ENCODE data around the gene UBALD2.
"Not testable (repeated sequence)": the region's sequence is repeated elsewhere in the genome, so short reads cannot be mapped to it uniquely, and the experiment has no call there.

The UBALD2 gene

DNA sequence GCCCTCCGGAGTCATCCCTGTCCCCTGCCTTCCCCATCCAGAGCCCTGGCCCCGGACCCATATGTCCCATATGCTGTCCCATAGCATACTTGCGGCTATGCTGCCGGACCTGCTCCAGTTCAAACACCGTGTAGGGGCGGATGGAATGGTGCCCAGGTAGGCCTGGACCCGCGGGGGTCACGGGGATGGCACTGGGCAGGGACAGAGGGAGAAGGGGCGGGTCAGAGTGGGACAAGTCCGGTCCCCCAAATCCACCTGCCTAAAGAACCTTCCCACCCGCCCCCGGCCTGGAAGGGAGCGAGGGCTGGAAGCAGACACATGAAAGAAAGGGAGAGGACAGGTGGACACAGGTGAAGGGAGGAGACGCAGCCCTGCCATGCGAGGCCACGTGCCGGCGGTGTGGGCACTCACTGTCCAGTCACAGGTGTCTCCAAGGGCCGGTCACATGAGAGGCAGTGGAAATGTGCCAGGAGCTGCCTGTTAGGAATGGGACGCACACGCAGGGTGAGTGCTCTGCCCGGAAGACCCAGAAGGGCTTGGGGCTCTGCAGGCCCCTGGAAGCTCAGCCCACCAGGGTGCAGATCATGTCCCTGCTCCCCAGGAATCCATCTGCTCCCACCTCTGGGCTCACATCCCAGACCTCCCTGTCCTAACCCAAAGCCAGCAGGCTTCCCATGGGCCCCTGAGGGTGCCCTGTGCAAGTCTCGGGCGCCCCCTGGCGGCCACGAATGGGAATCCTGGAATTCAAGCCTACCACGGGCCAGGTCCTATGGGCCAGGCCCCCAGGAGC is 14.0 kb downstream of the UBALD2 start:
- DNase-seq: peak; percentile 66

DNA sequence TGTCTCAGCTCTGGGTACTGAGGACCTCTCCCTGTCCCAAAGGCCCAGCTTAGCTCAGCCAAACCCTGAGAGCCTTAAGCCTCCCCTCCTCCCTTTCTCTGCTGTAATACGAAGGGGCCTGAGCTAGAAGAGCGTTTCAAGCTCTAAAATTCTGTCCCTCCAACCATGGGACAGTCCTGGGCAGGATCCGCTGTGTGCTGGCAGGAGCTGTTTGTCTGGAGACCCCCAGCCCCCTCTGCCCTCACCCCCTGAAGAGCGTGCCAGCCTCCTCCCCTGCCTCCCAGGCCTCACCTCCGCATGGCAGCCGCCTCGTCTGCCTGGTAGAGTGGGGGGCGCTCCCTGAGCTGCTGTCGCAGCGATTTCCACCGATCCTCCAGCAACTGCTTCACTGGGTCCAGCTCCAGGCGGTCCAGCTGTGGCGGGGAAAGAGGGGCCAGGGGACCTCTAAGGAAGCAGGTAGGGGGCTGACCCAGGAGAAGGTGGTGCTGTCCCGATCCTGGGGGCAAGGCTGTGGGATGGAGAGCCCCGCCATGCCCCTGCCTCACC is 14.7 kb downstream of the UBALD2 start:
- DNase-seq: no peak

DNA sequence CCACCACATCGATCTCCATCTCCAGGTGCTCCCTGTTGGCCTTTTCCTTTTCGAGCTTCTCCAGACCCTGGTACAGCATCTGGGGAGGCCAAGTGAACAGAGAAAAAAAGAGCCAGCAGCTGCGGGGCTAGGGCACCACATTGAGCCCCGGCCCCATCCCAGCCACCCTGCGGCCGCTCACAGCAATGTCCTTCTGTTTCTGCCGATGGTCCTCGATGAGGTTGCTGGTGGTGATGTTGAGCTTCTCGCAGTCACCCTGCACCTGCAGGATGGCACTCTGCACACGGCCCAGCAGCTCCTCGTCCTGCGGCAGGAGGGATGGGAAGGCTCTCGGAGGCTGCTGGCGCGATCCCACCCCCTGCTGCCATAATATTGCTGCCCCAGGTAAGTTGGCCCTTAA is 15.5 kb downstream of the UBALD2 start:
- no peak for DNase-seq

DNA sequence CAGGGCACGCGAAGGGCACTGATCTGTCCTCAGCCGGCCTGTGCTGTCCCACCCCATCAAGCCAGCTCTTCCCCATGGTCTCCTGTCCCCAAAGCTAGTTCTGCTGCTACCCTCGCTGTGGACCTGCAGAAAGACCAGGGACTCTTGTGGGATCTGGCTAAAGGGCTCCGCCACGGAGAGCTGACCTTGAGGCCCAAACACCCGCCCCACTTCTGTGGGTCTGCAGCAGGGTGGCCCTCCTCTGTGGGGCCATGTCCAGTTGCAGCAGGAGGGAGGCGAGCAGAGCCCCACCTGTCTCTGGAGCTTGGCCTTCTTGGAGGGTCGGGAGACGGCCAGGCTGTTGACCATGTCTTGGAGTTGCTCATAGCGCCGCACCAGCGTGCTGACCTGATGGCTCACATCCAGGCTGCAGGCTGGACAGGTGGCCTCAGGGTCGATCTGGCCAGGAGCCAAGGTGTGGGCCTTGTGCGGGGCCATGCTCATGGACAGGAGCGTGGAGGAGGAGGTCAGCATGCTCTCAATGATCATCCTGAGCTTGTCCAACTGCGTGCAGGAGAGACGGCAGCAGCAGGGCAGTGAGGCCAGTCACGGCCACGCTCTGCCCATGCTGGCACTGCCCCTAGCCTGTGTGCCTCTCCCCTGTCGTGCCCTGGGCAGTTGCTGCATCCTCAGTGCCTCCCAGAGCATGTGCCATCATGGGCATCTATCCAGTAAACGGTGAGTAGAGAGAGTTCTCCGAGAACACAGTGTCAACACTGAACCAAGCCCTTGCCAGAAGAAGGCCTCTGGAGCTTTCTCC is 16.6 kb downstream of the UBALD2 start:
- DNase-seq: no peak

GRCh38 chr17:76292567-76292966 is 27.4 kb downstream of the UBALD2 start:
- no peak for DNase-seq

DNA sequence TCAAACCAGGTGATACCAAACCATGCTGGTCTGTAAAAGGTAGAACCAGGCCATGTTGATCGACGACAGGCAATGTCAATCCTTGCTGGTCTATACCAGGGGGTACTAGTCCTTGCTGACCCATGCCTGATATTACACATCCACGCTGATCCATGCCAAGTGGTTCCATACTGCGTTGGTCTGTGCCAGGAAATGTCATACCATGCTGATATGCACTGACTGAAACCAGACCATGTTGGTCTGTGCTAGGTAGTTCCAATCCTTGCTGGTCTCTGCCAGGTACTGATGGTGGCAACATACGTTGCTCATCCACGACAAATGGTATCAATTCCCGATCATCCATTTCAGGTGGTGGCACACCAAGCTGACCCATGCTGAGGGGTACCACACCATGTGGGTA is 28.0 kb downstream of the UBALD2 start:
- no peak for DNase-seq

DNA sequence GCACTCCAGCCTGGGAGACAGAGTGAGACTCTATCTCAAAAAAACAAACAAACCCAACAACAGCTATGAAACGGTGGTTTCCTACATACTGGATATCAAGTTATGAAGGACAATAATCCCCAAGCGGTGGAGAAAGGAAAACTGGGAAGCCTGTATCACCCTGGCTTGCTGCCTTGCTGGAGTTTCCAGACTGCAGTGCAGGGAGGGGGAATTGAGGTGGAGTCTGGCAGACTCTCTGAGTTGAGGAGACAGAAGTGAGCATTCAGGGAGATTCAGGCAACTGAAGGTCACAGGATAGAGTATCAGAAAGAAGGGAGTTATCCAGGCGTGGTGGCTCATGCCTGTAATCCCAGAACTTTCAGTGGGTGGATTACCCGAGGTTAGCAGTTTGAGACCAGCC is 31.0 kb downstream of the UBALD2 start:
- DNase-seq: no peak

DNA sequence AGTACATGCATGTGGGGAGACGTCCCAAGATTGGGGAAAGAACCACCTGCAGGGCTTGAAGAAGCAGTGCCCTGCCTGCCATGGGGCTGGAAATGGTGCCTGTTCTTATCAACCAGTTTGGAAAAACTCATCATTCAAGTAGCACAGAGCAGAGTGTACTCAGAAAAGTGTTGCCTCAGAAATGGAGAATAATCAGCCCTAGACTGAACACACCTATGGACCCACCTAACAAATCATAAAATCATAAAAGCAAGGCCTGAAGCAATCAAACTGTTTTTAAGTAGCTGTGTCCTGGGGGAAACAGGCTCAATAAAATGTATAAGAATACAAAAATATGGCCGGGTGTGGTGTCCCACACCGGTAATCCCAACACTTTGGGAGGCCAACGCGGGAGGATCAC is 31.7 kb downstream of the UBALD2 start:
- DNase-seq: no peak

- no peak for DNase-seq
Observed at GRCh38 chr17:76297436-76297835, 32.3 kb downstream of the UBALD2 start.

DNA sequence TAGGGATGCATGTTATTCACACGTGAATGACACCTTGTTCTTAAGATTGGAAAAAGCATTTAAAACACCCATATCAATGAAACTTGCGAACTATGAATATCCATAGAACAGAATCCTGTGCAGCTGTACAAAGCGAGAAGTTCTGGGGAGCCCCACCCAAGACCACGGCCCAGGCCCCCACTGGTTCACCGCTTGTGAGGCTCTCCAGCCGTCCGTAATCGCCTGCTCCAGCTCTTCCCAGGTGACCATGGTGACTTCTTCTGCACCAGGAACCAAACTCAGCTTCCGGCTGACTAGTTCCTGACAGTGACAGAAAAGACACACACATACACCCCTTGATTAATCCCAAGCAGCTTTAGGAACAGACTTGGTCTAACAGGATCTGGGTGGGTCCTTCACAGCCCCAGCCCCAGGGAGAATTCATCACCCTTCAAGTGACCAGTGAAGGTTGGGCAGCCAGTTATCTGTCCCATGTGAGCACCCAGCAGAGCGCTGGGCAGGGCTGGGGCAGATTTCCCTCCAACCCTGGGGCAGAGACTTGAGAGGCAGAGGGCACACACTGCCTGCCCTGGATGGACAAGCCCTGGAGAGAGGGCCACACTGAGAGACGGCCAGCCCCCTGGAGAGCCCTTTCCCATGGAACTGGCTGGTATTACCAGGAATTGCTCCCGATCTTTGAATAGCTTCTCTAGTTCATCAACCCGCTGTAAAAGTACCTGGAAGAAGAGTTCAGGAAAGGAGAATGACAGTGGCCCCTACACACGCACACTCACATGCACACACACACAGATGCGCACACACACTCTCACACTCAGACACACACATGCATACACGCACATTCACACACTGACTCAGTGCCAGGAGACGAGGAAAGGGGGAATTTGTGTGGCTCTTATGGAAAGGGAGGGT is 39.3 kb downstream of the UBALD2 start:
- DNase-seq: no peak

DNA sequence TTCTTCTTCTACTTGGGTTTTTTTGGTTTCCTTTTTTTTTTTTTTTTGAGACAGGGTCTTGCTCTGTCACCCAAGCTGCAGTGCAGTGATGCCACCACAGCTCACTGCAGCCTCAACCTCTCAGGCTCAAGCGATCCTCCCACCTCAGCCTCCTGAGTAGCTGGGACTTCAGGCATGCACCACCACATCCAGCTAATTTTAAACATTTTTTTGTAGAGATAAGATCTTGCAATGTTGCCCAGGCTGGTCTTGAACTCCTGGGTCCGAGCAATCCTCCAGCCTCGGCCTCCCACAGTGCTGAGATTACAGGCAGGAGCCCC is 39.9 kb downstream of the UBALD2 start:
- DNase-seq: not testable (repeated sequence)

- no peak for DNase-seq
Observed at GRCh38 chr17:76307299-76307965, 42.3 kb downstream of the UBALD2 start.

GRCh38 chr17:76307966-76308338 is 42.8 kb downstream of the UBALD2 start, which contains the start of gene QRICH2:
Gene QRICH2 (minus strand): TSS chr17:76308276. CDS start chr17:76307998, 278 bp downstream.
- no peak for DNase-seq

DNA sequence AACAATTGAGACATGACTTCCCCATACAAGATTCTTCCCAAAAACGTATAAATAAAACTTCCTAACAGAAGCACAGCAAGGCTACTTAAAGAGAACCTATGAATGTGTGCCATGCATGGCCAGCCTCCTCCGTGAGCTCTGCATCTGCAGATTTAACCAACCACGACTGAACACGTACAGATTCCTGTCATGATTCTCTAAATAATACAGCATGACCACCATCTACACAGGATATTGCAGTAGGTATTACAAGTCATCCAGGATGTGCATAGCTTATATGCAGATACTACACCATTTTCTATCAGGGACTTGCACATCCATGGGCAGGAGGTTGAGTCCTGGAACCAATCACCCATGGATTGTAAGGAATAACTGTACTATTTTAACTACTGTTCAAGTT is 44.3 kb downstream of the UBALD2 start:
- no peak for DNase-seq

DNA sequence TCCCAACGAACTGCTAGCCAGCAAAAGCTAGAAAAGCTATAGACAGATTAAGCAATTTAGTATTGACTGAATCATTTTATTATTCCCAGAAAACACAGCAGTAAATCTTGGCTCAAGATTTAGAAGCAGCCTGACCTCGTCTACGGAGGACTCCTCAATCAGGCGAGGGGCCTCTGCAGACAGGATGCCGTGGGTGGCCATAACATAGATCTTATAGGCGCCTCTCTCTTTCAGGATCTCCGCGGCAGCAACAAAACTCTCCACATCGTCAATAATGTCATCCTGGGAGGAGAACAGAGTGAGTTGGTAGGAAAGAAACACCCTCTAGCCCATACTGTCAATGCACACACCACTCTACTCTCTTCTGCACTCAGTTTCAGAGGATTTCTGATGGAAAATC is 47.6 kb downstream of the UBALD2 start:
- no peak for DNase-seq

- no peak for DNase-seq
Observed at GRCh38 chr17:76314392-76315227, 49.5 kb downstream of the UBALD2 start.

DNA sequence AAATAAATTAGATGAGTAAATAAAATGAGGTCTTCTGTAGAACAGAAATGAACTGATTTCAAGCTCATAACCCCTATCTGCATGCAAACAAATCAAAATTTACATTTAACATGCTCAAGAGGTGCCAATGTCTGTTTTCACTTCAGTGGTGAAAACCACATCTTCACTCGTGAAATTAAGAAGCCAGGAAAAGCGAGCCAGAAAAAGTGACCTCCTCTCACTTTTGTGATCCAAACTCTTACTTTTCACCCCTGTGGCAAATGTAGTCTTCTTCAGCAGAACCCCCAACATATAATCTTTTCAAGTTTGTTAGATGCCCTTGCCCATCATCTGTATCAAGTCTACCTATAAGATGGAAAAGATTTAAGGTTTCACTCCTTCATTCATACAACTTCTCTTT is 52.4 kb downstream of the UBALD2 start:
- DNase-seq: no peak

DNA sequence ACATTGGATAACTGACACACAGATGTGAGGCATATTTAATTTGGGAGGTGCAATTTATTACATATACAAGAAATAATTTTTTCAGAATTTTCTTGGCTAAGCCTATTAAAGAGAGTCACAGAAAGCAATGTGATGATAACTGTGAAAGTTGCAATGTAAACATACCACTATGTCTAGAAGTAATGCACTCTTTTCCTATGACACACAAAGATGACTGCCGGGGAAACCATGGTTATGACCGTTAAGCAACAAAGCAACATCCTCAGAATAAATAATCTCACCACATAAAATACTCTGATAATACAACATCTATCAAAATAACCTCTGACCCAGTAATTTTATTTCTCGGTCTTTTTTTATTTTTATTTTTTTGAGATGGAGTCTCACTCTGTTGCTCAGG is 53.4 kb downstream of the UBALD2 start:
- no peak for DNase-seq
